ENCODE results near the gene SCP2.

DNA sequence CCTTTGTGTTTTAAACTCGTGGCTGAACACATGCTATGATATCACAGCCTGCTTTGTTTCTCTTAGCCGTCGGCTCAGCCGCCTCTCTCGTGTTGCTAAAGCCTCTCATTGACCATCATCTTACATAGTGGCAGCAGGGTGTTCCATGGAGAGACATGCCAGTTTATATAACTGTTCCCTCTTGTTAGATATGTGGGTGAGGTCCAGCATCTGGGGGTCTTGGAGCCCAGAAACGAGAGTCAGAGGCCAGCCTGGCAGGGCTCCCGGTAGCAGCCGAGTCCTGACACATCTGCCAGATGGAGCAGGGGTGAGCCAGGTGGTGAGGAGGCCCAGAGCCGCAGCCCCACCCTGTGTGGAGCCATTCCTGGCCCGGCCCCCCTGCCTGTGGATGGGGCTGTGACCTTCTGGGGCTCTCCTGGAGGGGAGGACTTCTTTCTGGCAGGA, 146.8 kb downstream of the SCP2 start:
- TF ChIP-seq POLR2AphosphoS5 (IDR thresholded peaks at IDR 0.05; ENCODE audit: insufficient read depth in 1 of 2, low read depth in 1 of 2) (no peak), POLR2A (IDR thresholded peaks at IDR 0.05) (no peak)
- TF ChIP-seq, protein P1, sequence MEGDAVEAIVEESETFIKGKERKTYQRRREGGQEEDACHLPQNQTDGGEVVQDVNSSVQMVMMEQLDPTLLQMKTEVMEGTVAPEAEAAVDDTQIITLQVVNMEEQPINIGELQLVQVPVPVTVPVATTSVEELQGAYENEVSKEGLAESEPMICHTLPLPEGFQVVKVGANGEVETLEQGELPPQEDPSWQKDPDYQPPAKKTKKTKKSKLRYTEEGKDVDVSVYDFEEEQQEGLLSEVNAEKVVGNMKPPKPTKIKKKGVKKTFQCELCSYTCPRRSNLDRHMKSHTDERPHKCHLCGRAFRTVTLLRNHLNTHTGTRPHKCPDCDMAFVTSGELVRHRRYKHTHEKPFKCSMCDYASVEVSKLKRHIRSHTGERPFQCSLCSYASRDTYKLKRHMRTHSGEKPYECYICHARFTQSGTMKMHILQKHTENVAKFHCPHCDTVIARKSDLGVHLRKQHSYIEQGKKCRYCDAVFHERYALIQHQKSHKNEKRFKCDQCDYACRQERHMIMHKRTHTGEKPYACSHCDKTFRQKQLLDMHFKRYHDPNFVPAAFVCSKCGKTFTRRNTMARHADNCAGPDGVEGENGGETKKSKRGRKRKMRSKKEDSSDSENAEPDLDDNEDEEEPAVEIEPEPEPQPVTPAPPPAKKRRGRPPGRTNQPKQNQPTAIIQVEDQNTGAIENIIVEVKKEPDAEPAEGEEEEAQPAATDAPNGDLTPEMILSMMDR (IDR thresholded peaks at IDR 0.05): no peak
